Measurements from ENCODE around the gene AFDN. TPM values are rescaled to one million over a fixed set of nuclear protein-coding genes. Genes with fewer than 3 reads are reported as not detected.

AFDN gene
- total RNA-seq, 2 experiments from 2014 or later: 38.7 to 94.6 TPM

- H3K27ac Mint-ChIP-seq: no peak overlapping the region
- no peaks in the 10 kb centered on the region for H3K27me3 Mint-ChIP-seq
- no peak overlapping the region for H3K4me3 Mint-ChIP-seq
- no peaks in the 10 kb centered on the region for H3K9me3 Mint-ChIP-seq (ENCODE audit: low read depth)
- no peaks in the 10 kb centered on the region for H3K4me1 Mint-ChIP-seq
- DNase-seq (no peak), ATAC-seq (no peak)
- CTCF ChIA-PET: no interaction called here
- H3K36me3 Mint-ChIP-seq: peaks cover 3% of the 10 kb centered on the region
Observed at GRCh38 chr6:167921831-167922230, 95.1 kb downstream of the AFDN start.

DNA sequence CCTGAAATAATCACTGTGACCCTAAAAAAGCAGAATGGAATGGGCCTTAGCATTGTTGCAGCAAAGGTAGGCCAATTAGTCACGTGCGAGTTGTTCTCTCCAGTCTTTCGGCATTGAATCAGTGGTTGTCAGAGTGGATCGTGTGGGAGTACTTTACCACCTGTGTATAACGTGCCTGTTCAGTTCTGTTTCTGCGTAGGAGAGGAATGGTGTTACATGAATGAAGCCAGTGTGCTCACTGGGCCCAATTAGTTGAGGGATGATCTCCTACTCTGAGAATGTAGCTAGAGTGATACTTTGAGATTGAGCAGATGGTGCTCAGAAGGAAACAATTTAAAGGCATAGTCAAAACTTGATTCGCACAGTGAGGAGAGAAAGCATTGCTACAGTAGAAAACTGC lies 98.3 kb downstream of the AFDN start:
- H3K27me3 Mint-ChIP-seq: no peaks in the 10 kb centered on the region
- no peak overlapping the region for H3K27ac Mint-ChIP-seq
- no peaks in the 10 kb centered on the region for H3K9me3 Mint-ChIP-seq (ENCODE audit: low read depth)
- ATAC-seq (no peak), DNase-seq (no peak)
- no peak overlapping the region for H3K4me3 Mint-ChIP-seq
- CTCF ChIA-PET: no interaction called here
- no peaks in the 10 kb centered on the region for H3K4me1 Mint-ChIP-seq
- peaks cover 3% of the 10 kb centered on the region for H3K36me3 Mint-ChIP-seq

DNA sequence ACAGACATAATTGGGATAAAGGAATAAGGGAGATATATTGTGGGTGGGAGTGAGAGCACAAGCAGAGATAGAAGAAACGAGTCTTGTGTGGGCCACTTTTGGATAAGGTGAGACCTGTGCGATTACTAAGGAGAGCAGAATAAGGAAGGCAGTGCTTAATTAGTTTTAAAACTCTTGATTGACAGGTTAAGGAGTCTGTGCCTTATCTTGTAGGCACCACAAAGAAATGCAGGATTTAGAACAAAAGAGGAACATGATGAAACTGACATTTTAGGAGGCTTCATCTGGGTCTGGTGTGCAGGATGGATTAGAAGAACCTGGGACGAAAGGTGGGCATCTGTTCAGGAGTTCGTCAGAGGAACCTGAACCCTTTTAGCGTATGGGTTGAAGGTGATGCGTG lies 100.5 kb downstream of the AFDN start:
- no peak overlapping the region for H3K4me3 Mint-ChIP-seq
- CTCF ChIA-PET: no interaction called here

DNA sequence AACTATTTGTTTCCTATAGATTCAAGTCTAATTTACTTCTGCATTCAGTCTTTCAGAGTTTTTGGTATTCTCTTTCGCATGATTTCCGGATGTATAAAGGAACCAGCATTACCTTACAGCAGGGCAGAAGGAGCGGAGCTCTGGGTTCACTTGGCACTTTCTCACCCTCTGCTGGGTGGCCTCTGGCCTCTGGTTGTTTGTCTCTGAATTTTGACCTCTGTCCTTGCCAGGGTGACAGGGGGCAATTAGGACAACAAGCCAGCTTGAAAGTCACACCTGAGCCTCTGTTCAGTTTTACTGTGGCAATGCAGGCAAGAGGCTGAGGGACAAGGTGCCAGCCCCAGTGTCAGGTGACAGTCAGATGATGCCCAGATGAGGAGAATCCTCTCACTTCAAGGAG lies 101.4 kb downstream of the AFDN start:
- no peak for DNase-seq
- CTCF ChIA-PET: no interaction called here
- no peaks in the 10 kb centered on the region for H3K27me3 Mint-ChIP-seq
- no peak for ATAC-seq
- no peak overlapping the region for H3K4me3 Mint-ChIP-seq
- no peak overlapping the region for H3K27ac Mint-ChIP-seq
- no peaks in the 10 kb centered on the region for H3K4me1 Mint-ChIP-seq
- no peaks in the 10 kb centered on the region for H3K9me3 Mint-ChIP-seq (ENCODE audit: low read depth)
- peaks cover 1% of the 10 kb centered on the region for H3K36me3 Mint-ChIP-seq

More for the DNA sequence above, 100.5 kb downstream of the AFDN start:
- no peaks in the 10 kb centered on the region for H3K27me3 Mint-ChIP-seq
- H3K4me1 Mint-ChIP-seq: no peaks in the 10 kb centered on the region
- H3K27ac Mint-ChIP-seq: no peak overlapping the region
- ATAC-seq (no peak), DNase-seq (no peak)
- peaks cover 3% of the 10 kb centered on the region for H3K36me3 Mint-ChIP-seq
- H3K9me3 Mint-ChIP-seq (ENCODE audit: low read depth): no peaks in the 10 kb centered on the region

- Mint-ChIP-seq H3K27me3 (no peaks in the 10 kb centered on the region), H3K36me3 (no peaks in the 10 kb centered on the region), H3K9me3 (ENCODE audit: low read depth) (no peaks in the 10 kb centered on the region), H3K4me3 (no peak overlapping the region), H3K4me1 (no peaks in the 10 kb centered on the region), H3K27ac (no peak overlapping the region)
- CTCF ChIA-PET: no interaction called here
- DNase-seq (no peak), ATAC-seq (no peak)
Observed at GRCh38 chr6:167930295-167930694, 103.6 kb downstream of the AFDN start.

GRCh38 chr6:167932468-167933276 lies 106.0 kb downstream of the AFDN start:
- CTCF ChIA-PET: no interaction called here
- ATAC-seq: no peak
- Mint-ChIP-seq H3K27me3 (peaks cover 2% of the 10 kb centered on the region), H3K4me3 (no peak overlapping the region), H3K4me1 (no peaks in the 10 kb centered on the region), H3K9me3 (ENCODE audit: low read depth) (no peaks in the 10 kb centered on the region), H3K36me3 (no peaks in the 10 kb centered on the region), H3K27ac (no peak overlapping the region)
- DNase-seq: no peak

GRCh38 chr6:167933290-167933689 lies 106.6 kb downstream of the AFDN start:
- DNase-seq (no peak), ATAC-seq (no peak)
- H3K27me3 Mint-ChIP-seq: peaks cover 2% of the 10 kb centered on the region
- no peaks in the 10 kb centered on the region for H3K36me3 Mint-ChIP-seq
- no peaks in the 10 kb centered on the region for H3K4me1 Mint-ChIP-seq
- H3K4me3 Mint-ChIP-seq: no peak overlapping the region
- no peaks in the 10 kb centered on the region for H3K9me3 Mint-ChIP-seq (ENCODE audit: low read depth)
- CTCF ChIA-PET: no interaction called here
- no peak overlapping the region for H3K27ac Mint-ChIP-seq

DNA sequence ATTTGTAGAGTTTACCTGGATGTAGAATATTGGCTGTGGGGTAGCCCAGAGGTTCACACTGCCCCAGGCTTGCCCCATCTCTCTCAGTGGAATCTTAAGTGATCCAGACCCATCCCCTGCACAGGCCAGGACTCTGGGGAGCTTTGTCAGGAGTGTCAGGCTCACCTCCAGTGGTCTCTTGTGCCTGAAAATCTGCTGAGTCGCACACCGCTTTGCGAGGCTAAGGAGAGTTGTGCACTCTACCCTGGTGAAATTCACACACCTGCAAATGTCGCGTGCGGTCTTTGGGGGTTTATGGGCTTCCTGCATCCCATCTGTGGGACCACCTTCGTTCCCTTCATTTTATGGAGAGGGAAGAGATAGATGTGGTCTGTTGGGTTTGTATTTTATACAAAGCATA lies 107.1 kb downstream of the AFDN start:
- Mint-ChIP-seq H3K27me3 (peaks cover 2% of the 10 kb centered on the region), H3K27ac (no peak overlapping the region), H3K36me3 (no peaks in the 10 kb centered on the region), H3K4me3 (no peak overlapping the region), H3K9me3 (ENCODE audit: low read depth) (no peaks in the 10 kb centered on the region), H3K4me1 (no peaks in the 10 kb centered on the region)
- DNase-seq (no peak), ATAC-seq (no peak)
- CTCF ChIA-PET: no interaction called here

DNA sequence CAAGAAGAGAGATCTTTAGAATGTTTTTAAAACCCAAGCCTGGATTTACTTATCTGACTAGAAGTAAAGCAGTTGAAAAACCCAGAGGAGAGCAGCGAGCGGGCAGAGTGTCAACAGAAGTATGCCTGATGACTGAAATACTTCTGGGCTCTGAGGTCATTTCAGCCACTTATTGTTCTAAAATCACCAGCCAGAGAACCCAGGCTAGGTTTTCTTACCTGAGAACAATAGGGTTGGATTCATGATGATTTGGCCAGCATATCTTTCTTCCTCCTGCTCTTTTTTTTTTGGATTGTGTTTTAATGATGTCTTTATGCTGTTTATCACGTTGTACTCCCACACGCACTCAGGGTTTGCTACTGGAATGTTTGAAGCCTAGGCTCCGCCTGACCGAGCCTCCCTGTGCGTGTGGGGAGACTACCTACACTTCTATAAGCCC lies 107.7 kb downstream of the AFDN start:
- Mint-ChIP-seq H3K9me3 (ENCODE audit: low read depth) (no peaks in the 10 kb centered on the region), H3K4me1 (no peaks in the 10 kb centered on the region), H3K27ac (no peak overlapping the region), H3K36me3 (no peaks in the 10 kb centered on the region), H3K4me3 (no peak overlapping the region), H3K27me3 (peaks cover 2% of the 10 kb centered on the region)
- DNase-seq (no peak), ATAC-seq (no peak)
- CTCF ChIA-PET: no interaction called here

DNA sequence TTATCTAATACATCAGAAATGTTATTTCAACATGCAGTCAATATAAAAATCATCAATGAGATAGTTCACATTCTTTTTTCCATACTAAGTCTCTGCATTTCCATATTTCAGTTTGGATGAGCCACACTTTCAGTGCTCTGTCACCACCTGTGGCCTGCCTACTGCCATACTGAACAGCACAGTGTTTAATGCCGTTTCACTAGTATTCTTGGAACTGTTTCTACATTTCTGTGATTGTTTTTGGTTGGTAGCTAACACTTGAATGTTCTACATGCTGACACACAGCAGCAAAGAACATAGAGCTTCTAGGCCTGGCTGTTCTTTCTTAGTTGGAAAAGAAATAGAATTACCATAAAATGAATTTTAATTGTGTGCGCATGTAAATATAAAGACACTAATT lies 109.3 kb downstream of the AFDN start:
- no peak for ATAC-seq
- no peaks in the 10 kb centered on the region for H3K36me3 Mint-ChIP-seq
- H3K27ac Mint-ChIP-seq: no peak overlapping the region
- no peaks in the 10 kb centered on the region for H3K9me3 Mint-ChIP-seq (ENCODE audit: low read depth)
- peaks cover 2% of the 10 kb centered on the region for H3K27me3 Mint-ChIP-seq
- H3K4me1 Mint-ChIP-seq: no peaks in the 10 kb centered on the region
- CTCF ChIA-PET: no interaction called here
- no peak overlapping the region for H3K4me3 Mint-ChIP-seq
- no peak for DNase-seq

DNA sequence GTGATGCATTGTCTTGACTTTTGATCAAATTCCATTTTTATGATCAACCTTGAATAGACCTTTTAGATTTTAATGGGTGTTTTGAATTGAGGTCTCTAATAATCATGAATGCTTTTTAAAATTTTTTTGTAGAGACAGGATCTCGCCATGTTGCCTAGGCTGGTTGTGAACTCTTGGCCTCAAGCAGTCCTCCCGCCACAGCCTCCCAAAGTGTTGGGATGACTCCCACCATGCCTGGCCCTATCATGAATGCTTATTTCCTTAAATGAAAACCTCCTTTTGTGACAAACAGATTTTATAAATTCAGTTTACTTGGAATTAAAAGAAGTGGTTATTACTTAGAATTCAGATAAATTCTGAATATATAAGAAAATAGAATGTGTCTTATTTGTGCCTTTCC lies 110.6 kb downstream of the AFDN start:
- Mint-ChIP-seq H3K36me3 (no peaks in the 10 kb centered on the region), H3K9me3 (ENCODE audit: low read depth) (no peaks in the 10 kb centered on the region), H3K27ac (no peak overlapping the region)

GRCh38 chr6:167937948-167938911 lies 111.5 kb downstream of the AFDN start:
- no peaks in the 10 kb centered on the region for H3K9me3 Mint-ChIP-seq (ENCODE audit: low read depth)
- no peak for DNase-seq
- no peaks in the 10 kb centered on the region for H3K4me1 Mint-ChIP-seq
- H3K27ac Mint-ChIP-seq: no peak overlapping the region
- no peaks in the 10 kb centered on the region for H3K36me3 Mint-ChIP-seq
- ATAC-seq: no peak
- peaks cover 2% of the 10 kb centered on the region for H3K27me3 Mint-ChIP-seq
- CTCF ChIA-PET: no interaction called here
- no peak overlapping the region for H3K4me3 Mint-ChIP-seq

More for the DNA sequence above, 110.6 kb downstream of the AFDN start:
- Mint-ChIP-seq H3K4me1 (no peaks in the 10 kb centered on the region), H3K27me3 (peaks cover 2% of the 10 kb centered on the region), H3K4me3 (no peak overlapping the region)
- CTCF ChIA-PET: no interaction called here
- DNase-seq (no peak), ATAC-seq (no peak)

GRCh38 chr6:167941822-167942221 lies 115.1 kb downstream of the AFDN start:
- Mint-ChIP-seq H3K27ac (no peak overlapping the region), H3K4me3 (no peak overlapping the region), H3K9me3 (ENCODE audit: low read depth) (no peaks in the 10 kb centered on the region), H3K27me3 (peaks cover under 1% of the 10 kb centered on the region), H3K36me3 (peaks cover 1% of the 10 kb centered on the region), H3K4me1 (no peaks in the 10 kb centered on the region)
- CTCF ChIA-PET: no interaction called here
- ATAC-seq: no peak
- DNase-seq: no peak

DNA sequence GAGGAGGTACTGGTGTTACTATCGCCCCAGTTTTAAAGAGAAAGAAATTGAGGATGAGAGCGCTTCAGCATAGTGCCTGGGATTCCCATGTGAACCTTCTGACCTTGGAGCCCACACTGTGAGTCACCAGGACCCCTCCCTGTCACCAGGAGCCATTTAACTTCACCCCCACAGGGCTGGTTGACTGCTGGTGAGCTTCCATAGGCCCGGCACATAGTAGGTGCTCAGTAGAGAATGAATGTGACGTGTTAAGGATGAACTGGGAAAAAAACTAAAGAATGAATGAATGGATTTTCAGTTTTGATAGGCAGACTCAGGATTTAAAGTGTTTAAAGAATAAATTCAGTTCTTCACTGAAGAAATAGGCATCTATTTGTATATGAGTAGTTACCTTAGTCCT lies 117.4 kb downstream of the AFDN start:
- no peaks in the 10 kb centered on the region for H3K9me3 Mint-ChIP-seq (ENCODE audit: low read depth)
- CTCF ChIA-PET: no interaction called here
- ATAC-seq (no peak), DNase-seq (no peak)
- no peaks in the 10 kb centered on the region for H3K27me3 Mint-ChIP-seq
- H3K4me1 Mint-ChIP-seq: no peaks in the 10 kb centered on the region
- H3K4me3 Mint-ChIP-seq: no peak overlapping the region
- H3K27ac Mint-ChIP-seq: no peak overlapping the region
- peaks cover 3% of the 10 kb centered on the region for H3K36me3 Mint-ChIP-seq

Data from activated CD8-positive, alpha-beta memory T cell treated with anti-CD3 and anti-CD28 coated beads, Interleukin-2, amount 10 ng/mL, durations not matched to agents 7 days and 5 days (primary cell).